ENCODE results near the gene ETS1.

- TF ChIP-seq CTCF (IDR thresholded peaks at IDR 0.05) (no peak), POLR2A (IDR thresholded peaks at IDR 0.05) (no peak)
These were observed 166.4 kb downstream of the ETS1 start for GRCh38 chr11:128420951-128421350.
